NCI-H128 (cell line): Measurements from ENCODE around the gene ALOX12.
A peak's percentile ranks its signal among the peaks of the same experiment; 100 is the strongest.

Experiments
- DNase-seq: peaks from one replicate; lab custom pipeline; 2025; ENCODE audit not compliant: unreplicated experiment; lab: John Stamatoyannopoulos, UW

ALOX12 gene

GRCh38 chr17:7020894-7021664, 25.2 kb downstream of the ALOX12 start:
- DNase-seq, result no peak

GRCh38 chr17:7021993-7022778, 26.3 kb downstream of the ALOX12 start:
- DNase-seq, result peak; percentile 18

- no peak for DNase-seq
These were observed 27.1 kb downstream of the ALOX12 start, which contains the start of gene BCL6B for GRCh38 chr17:7022781-7023571. Gene BCL6B, plus strand, starts transcription at chr17:7023050. Its CDS starts 622 bp downstream, at chr17:7023672.

- DNase-seq, result no peak
These were observed 27.9 kb downstream of the ALOX12 start for GRCh38 chr17:7023576-7024401.

- no peak for DNase-seq
These were observed 28.5 kb downstream of the ALOX12 start for GRCh38 chr17:7024402-7024785.

- DNase-seq, result no peak
These were observed 29.4 kb downstream of the ALOX12 start for GRCh38 chr17:7025245-7025644.

GRCh38 chr17:7026471-7027115, 30.7 kb downstream of the ALOX12 start:
- DNase-seq, result no peak

- DNase-seq, result no peak
These were observed 31.5 kb downstream of the ALOX12 start for GRCh38 chr17:7027335-7027734.

- no peak for DNase-seq
These were observed 33.2 kb downstream of the ALOX12 start for GRCh38 chr17:7029096-7029495.

GRCh38 chr17:7029659-7030058, 33.8 kb downstream of the ALOX12 start:
- DNase-seq, result no peak

GRCh38 chr17:7034955-7035590, 39.2 kb downstream of the ALOX12 start:
- no peak for DNase-seq

GRCh38 chr17:7035591-7036368, 39.9 kb downstream of the ALOX12 start, which contains the start of gene SLC16A13:
Gene SLC16A13, plus strand, starts transcription at chr17:7036015. Its CDS starts 368 bp downstream, at chr17:7036383.
- DNase-seq, result peak; percentile 86

- no peak for DNase-seq
These were observed 42.4 kb downstream of the ALOX12 start for GRCh38 chr17:7038025-7038862.

- DNase-seq, result no peak
These were observed 44.0 kb downstream of the ALOX12 start for GRCh38 chr17:7039832-7040231.

GRCh38 chr17:7041607-7042500, 46.0 kb downstream of the ALOX12 start:
- no peak for DNase-seq

GRCh38 chr17:7042501-7043181, 46.8 kb downstream of the ALOX12 start:
- no peak for DNase-seq
